Activated CD4-positive, alpha-beta T cell treated with anti-CD3 and anti-CD28 coated beads, Interleukin-2, Interleukin-6, amounts not matched to agents 100 ng/mL and 50 ng/mL, durations not matched to agents 16 hours and 8 hours (primary cell): ENCODE results near the gene NUP62.

Experiments
- DNase-seq: peaks from one replicate; pipeline ENCODE4 v3.0.0-alpha.2; 2020

NUP62 gene

GRCh38 chr19:49895566-49896297 is 33.6 kb downstream of the NUP62 start:
- DNase-seq: no peak

- DNase-seq: peak; percentile 74
Observed at GRCh38 chr19:49894879-49895565, 34.3 kb downstream of the NUP62 start.

- no peak for DNase-seq
Observed at GRCh38 chr19:49894011-49894664, 35.2 kb downstream of the NUP62 start.

- no peak for DNase-seq
Observed at GRCh38 chr19:49892716-49893115, 36.6 kb downstream of the NUP62 start.

GRCh38 chr19:49891393-49891792 is 37.9 kb downstream of the NUP62 start:
- no peak for DNase-seq

GRCh38 chr19:49890349-49891311 is 38.7 kb downstream of the NUP62 start:
- peak; percentile 59 for DNase-seq

- DNase-seq: peak; percentile 88
Observed at GRCh38 chr19:49889687-49890348, 39.5 kb downstream of the NUP62 start.

GRCh38 chr19:49889038-49889686 is 40.1 kb downstream of the NUP62 start:
- no peak for DNase-seq

- no peak for DNase-seq
Observed at GRCh38 chr19:49888510-49888824, 40.8 kb downstream of the NUP62 start.

- no peak for DNase-seq
Observed at GRCh38 chr19:49887665-49888509, 41.4 kb downstream of the NUP62 start.

- DNase-seq: no peak
Observed at GRCh38 chr19:49887037-49887664, 42.2 kb downstream of the NUP62 start.

- DNase-seq: no peak
Observed at GRCh38 chr19:49884760-49885159, 44.5 kb downstream of the NUP62 start.

- DNase-seq: no peak
Observed at GRCh38 chr19:49884109-49884508, 45.2 kb downstream of the NUP62 start.

- no peak for DNase-seq
Observed at GRCh38 chr19:49883094-49883493, 46.2 kb downstream of the NUP62 start.

- no peak for DNase-seq
Observed at GRCh38 chr19:49882643-49883042, 46.7 kb downstream of the NUP62 start.

- DNase-seq: no peak
Observed at GRCh38 chr19:49881672-49882394, 47.5 kb downstream of the NUP62 start.

GRCh38 chr19:49881186-49881585 is 48.1 kb downstream of the NUP62 start:
- DNase-seq: no peak

GRCh38 chr19:49880162-49880869 is 49.0 kb downstream of the NUP62 start:
- DNase-seq: no peak
